ENCODE results near the gene ZNF324B.

DNA sequence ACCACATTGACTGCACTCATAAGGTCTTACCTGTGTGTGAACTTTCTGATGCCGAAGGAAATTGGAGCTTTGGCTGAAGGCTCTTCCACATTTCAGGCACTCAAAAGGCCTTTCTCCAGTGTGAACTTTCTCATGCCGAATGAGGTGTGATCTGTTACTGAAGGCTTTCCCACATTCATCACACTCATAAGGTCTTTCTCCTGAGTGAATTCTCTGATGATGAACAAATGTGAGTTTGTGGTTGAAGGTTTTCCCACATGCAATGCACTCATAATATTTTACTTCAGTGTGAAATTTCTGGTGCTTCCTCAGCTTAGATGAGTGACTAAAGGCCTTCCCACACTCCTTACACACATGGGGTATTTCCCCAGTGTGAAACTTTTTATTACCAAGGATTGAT lies 17.2 kb upstream of the ZNF324B start:
- TF ChIP-seq CTCF (IDR thresholded peaks at IDR 0.05; ENCODE audit: borderline replicate concordance, extremely low read depth, low read length, poor library complexity, severe bottlenecking) (no peak), EZH2 (IDR thresholded peaks at IDR 0.05; ENCODE audit: borderline replicate concordance, low read depth, low read length, severe bottlenecking) (no peak)

Data from DND-41 (cell line).